GM12801 (cell line): ENCODE measurements around the gene ZNF69.

Source experiments
- CTCF ChIP-seq: IDR thresholded peaks from one replicate; pipeline ENCODE4 v1.5.1; 2011; ENCODE audit warnings: control low read depth; ENCODE audit not compliant: insufficient read length; ENCODE audit errors: extremely low read depth

The ZNF69 gene

GRCh38 chr19:11860721-11861120, 26.9 kb upstream of the ZNF69 start:
- no peak for TF ChIP-seq CTCF

GRCh38 chr19:11861301-11861700, 26.3 kb upstream of the ZNF69 start:
- TF ChIP-seq CTCF = no peak

- no peak for TF ChIP-seq CTCF
These were observed 19.4 kb upstream of the ZNF69 start for GRCh38 chr19:11868188-11868587.

GRCh38 chr19:11872624-11873023, 15.0 kb upstream of the ZNF69 start:
- no peak for TF ChIP-seq CTCF

GRCh38 chr19:11873762-11874161, 13.8 kb upstream of the ZNF69 start:
- TF ChIP-seq CTCF = no peak

GRCh38 chr19:11880598-11880997, 7.0 kb upstream of the ZNF69 start:
- TF ChIP-seq CTCF = no peak

GRCh38 chr19:11881151-11881800, 6.3 kb upstream of the ZNF69 start:
- no peak for TF ChIP-seq CTCF
